NB4 (cell line): ENCODE results near the gene EXOC6B.

Experiments used
- DNase-seq: peaks from one replicate; pipeline ENCODE4 v3.0.0; 2010; ENCODE audit warnings: low read depth
- H3K4me3 ChIP-seq: one replicate; pipeline ENCODE4 v1.5.1; 2011; ENCODE audit warnings: mild to moderate bottlenecking, low read depth, low read length, moderate library complexity
- MYC ChIP-seq: IDR thresholded peaks from 2 replicates; pipeline ENCODE4 v1.6.1; 2011; ENCODE audit warnings: low read depth, low read length
- POLR2A ChIP-seq: IDR thresholded peaks from 2 replicates; pipeline ENCODE4 v1.6.1; 2011; ENCODE audit warnings: mild to moderate bottlenecking; ENCODE audit not compliant: insufficient read length; ENCODE audit errors: extremely low read depth
- TF ChIP-seq, protein P1 (sequence below): IDR thresholded peaks from 2 replicates; pipeline ENCODE4 v1.6.1; 2011; ENCODE audit warnings: low read depth, low read length
- TF ChIP-seq, protein P2 (sequence below): IDR thresholded peaks from one replicate; pipeline ENCODE4 v1.5.1; 2012; ENCODE audit warnings: low read depth, low read length

EXOC6B gene

DNA sequence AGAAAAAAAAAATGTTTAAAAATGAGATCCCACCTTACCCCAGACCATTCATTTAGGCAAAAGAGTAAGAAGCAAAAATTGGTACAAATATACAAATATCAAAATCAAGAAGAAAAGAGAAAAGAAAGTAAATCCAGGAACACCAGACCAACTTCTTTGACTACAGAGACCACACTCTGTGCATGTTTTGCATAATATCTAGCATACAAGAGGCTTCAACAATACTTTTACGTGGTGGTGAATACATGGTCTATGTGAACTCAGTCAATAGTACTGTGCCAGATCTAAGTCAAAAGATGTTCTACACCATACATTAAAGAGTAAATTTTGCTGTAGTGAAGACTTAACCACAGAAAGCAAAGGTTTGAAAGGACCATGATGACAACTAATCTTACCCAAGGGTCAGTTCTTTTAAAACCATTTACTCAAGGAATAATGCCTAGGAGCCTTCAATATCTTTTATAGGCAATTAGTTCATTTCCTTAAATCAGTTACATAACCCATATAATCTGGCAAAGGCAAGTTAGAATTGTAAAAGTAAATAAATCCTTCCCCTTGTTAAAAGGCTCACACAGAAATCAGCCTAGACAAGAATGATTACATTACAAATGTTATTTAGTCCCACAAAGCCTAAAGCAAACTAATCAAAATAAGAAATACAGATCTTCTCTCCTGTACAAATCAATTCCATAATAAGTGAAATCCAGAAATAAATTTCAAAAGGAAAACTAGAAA is 115.2 kb downstream of the EXOC6B start:
- DNase-seq: no peak
- TF ChIP-seq POLR2A (no peak), MYC (no peak)
- TF ChIP-seq, protein P1, sequence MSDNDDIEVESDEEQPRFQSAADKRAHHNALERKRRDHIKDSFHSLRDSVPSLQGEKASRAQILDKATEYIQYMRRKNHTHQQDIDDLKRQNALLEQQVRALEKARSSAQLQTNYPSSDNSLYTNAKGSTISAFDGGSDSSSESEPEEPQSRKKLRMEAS: no peak
- TF ChIP-seq, protein P2, sequence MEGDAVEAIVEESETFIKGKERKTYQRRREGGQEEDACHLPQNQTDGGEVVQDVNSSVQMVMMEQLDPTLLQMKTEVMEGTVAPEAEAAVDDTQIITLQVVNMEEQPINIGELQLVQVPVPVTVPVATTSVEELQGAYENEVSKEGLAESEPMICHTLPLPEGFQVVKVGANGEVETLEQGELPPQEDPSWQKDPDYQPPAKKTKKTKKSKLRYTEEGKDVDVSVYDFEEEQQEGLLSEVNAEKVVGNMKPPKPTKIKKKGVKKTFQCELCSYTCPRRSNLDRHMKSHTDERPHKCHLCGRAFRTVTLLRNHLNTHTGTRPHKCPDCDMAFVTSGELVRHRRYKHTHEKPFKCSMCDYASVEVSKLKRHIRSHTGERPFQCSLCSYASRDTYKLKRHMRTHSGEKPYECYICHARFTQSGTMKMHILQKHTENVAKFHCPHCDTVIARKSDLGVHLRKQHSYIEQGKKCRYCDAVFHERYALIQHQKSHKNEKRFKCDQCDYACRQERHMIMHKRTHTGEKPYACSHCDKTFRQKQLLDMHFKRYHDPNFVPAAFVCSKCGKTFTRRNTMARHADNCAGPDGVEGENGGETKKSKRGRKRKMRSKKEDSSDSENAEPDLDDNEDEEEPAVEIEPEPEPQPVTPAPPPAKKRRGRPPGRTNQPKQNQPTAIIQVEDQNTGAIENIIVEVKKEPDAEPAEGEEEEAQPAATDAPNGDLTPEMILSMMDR: no peak
- no peak overlapping the region for H3K4me3 ChIP-seq

DNA sequence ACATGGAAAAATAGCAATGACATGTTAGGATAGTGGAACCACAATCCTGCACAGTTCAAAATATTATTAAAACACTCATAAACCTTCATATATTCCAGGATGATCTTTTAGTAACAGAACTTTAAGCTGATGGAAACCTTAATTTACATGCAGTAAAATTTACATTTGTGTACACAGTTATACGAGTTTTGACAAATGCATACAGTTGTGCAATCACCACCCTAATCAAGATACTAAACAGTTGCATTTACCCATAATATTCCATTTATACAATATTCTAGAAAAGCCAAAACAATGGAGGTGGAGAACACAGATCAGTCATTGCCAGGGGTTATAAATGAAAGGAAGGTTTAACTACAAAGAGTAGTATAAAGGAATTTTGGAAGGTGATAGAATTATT is 117.6 kb downstream of the EXOC6B start:
- no peak overlapping the region for H3K4me3 ChIP-seq
- TF ChIP-seq, protein P1: no peak
- no peak for TF ChIP-seq MYC
- no peak for TF ChIP-seq POLR2A
- TF ChIP-seq, protein P2: no peak
- no peak for DNase-seq

DNA sequence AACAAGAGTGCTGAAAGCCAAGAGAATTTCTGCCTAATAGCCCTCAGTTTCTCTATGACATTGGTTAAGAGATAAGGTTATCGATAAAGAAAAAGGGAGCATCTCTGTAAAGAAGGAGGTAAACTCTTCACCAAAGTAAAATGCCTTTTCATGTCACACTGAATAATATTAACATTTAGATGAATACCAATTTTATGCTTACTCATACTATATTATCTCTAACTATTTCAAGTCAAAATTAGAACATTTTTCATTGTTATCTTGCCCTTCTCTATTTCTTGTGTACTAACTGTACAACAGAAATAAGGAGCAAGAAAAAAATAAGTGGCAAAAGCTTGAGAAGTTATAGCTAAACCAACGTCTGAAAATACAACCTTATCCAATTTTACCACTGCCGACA is 127.5 kb downstream of the EXOC6B start:
- no peak overlapping the region for H3K4me3 ChIP-seq
- TF ChIP-seq, protein P2: no peak
- TF ChIP-seq, protein P1: no peak
- no peak for TF ChIP-seq POLR2A
- no peak for TF ChIP-seq MYC
- no peak for DNase-seq

DNA sequence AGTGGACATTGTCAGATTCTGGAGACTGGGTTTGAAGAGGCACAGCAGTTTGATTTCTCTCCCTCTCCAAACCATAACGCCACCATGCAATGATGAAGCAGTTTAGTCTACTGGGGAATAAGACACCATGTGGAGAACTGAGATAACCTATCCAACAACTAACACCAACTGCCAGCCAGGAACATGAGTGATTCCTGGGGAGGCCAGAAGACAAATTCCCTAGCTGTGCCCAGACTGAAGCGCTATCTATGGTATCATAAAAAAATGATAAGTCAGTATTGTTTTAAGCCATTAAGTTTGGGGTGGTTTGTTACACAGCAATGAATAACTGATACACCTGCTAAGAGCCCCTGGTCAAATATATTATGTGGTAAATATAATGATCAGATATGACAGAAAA is 129.3 kb downstream of the EXOC6B start:
- no peak for DNase-seq
- H3K4me3 ChIP-seq: no peak overlapping the region
- TF ChIP-seq, protein P1: no peak
- TF ChIP-seq MYC: no peak

DNA sequence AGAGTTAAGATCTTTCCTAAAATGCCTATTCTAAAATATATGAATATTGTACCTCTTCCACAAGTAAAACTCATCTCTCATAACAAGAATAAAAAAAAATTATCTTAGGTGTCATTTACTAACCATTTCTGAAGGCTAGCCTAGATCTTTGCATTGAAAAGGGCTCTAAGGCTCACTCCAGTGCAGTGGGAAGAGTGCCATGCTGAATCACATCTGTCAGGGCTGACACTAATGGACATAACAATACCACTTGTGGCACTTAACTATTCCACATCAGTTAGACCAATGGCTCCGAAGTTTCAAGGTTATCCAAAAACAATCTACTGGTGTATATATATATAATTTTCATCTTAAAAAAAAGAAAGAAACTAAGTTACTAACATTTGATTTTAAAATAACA is 130.2 kb downstream of the EXOC6B start:
- no peak overlapping the region for H3K4me3 ChIP-seq
- TF ChIP-seq MYC: no peak
- no peak for TF ChIP-seq POLR2A
- TF ChIP-seq, protein P1: no peak
- TF ChIP-seq, protein P2: no peak
- no peak for DNase-seq

DNA sequence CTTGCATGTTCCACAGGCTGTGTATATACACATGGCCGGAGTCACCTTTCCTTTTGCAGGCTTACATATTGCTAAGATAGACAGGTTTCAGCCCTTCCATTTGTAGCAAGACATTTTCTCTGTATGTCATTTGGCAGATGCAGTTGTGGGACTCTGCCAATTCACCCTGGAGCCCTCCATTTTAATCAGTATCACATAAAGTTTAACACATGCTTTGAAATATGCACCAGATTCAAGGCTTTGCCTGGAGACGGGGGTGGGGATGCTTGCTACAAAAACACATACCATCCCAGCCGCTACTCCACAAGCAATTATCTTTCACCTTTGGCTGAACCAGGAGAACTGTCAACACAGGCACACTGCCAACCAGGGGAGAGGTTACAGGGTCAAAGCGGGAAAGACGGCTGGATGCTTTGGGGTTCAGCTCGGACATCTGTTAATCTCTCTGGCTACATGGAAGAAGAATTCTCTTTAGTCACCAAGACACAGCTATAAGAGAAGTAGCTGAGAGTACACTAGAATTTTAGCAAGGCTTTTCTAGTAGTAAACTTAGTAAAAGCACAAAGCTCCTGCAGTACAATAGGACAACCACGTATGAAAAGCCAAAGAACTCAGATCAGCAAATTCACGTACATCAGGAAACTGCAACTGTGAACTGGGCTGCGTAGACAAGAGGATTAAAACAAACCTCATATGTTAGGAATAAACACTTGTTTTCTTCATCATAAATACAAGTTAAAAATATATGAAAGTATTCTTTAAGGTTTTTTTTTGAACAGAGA is 130.9 kb downstream of the EXOC6B start:
- DNase-seq: no peak
- no peak overlapping the region for H3K4me3 ChIP-seq
- TF ChIP-seq, protein P1: no peak
- TF ChIP-seq MYC: no peak
- no peak for TF ChIP-seq POLR2A
- TF ChIP-seq, protein P2: no peak
